Upper lobe of left lung (tissue), 4 donors: Measurements from ENCODE around the gene ATPAF2.

Source experiments
- CTCF ChIP-seq, 6 experiments: fragments of 450-650 bp in 4 of 6; fragments of 200-600 bp in 2 of 6; sonication (generic) in 2 of 6; IDR thresholded peaks; one replicate each; pipeline ENCODE4 v1.5.1; 2016 to 2019; ENCODE audit warnings: antibody characterized with exemption in 6 of 6
- EP300 ChIP-seq, 4 donors: sonication (generic); formaldehyde crosslinking; IDR thresholded peaks; one replicate each; pipeline ENCODE4 v1.5.1; 2017; ENCODE audit warnings: antibody characterized with exemption in 4 of 4, control low read depth in 2 of 4
- POLR2A ChIP-seq, 4 donors: fragments of 450-650 bp; IDR thresholded peaks; one replicate each; pipeline ENCODE4 v1.5.1; 2016 to 2017; ENCODE audit warnings: antibody characterized with exemption in 4 of 4, mild to moderate bottlenecking in 2 of 4
- POLR2AphosphoS5 ChIP-seq, 2 donors: sonication (generic); formaldehyde crosslinking; IDR thresholded peaks; one replicate each; pipeline ENCODE4 v1.5.1; 2017; ENCODE audit warnings: antibody characterized with exemption in 2 of 2

- no peak for TF ChIP-seq CTCF (IDR thresholded peaks at IDR 0.05)
- no peak for TF ChIP-seq POLR2AphosphoS5 (IDR thresholded peaks at IDR 0.05)
- no peak for TF ChIP-seq POLR2A (IDR thresholded peaks at IDR 0.05)
- TF ChIP-seq EP300 (IDR thresholded peaks at IDR 0.05): no peak
Measured at GRCh38 chr17:18008496-18009268, 30.3 kb downstream of the ATPAF2 start.
